ENCODE data around the gene KLK10. TPM values are rescaled to one million over a fixed set of nuclear protein-coding genes. Genes with fewer than 3 reads are reported as not detected.

KLK10 gene
- total RNA-seq, 4 donors from 2014 or later = 30.0 to 94.1 (median 57.2) TPM

GRCh38 chr19:51025809-51026553 is 6.5 kb upstream of the KLK10 start:
- WGBS, 2 donors = 36 to 46% methylated on average over 18 of the region's 18 CpGs
- DNase-seq (ENCODE audit: low spot score in 2 of 2) = no peak
- H3K4me3 ChIP-seq (ENCODE audit: low read depth, poor library complexity, severe bottlenecking) = no peak overlapping the region
- intact Hi-C loops (cut with DNase I; ENCODE audit: low total_unique reads) = no loop called here
- TF ChIP-seq CTCF (IDR thresholded peaks at IDR 0.05) (no peak), POLR2A (IDR thresholded peaks at IDR 0.05) (no peak)

- DNase-seq (ENCODE audit: low spot score in 2 of 2) = no peak
- 29 to 44% methylated on average over 6 of the region's 6 CpGs for WGBS, 2 donors
- H3K4me3 ChIP-seq (ENCODE audit: low read depth, poor library complexity, severe bottlenecking) = no peak overlapping the region
- intact Hi-C loops (cut with DNase I; ENCODE audit: low total_unique reads) = no loop called here
- TF ChIP-seq CTCF (IDR thresholded peaks at IDR 0.05) (no peak), POLR2A (IDR thresholded peaks at IDR 0.05) (no peak)
These were observed 5.9 kb upstream of the KLK10 start for GRCh38 chr19:51025401-51025800.

GRCh38 chr19:51024924-51025323 is 5.4 kb upstream of the KLK10 start:
- TF ChIP-seq CTCF (IDR thresholded peaks at IDR 0.05) (no peak), POLR2A (IDR thresholded peaks at IDR 0.05) (no peak)
- no peak overlapping the region for H3K4me3 ChIP-seq (ENCODE audit: low read depth, poor library complexity, severe bottlenecking)
- 39 to 52% methylated on average over 5 of the region's 5 CpGs for WGBS, 2 donors
- DNase-seq (ENCODE audit: low spot score in 2 of 2) = no peak
- intact Hi-C loops (cut with DNase I; ENCODE audit: low total_unique reads) = no loop called here

GRCh38 chr19:51023946-51024345 is 4.4 kb upstream of the KLK10 start:
- DNase-seq (ENCODE audit: low spot score in 2 of 2) = no peak
- no peak for TF ChIP-seq CTCF (IDR thresholded peaks at IDR 0.05)
- 72 to 84% methylated on average over 11 of the region's 11 CpGs for WGBS, 2 donors
- H3K4me3 ChIP-seq (ENCODE audit: low read depth, poor library complexity, severe bottlenecking) = no peak overlapping the region
- intact Hi-C loops (cut with DNase I; ENCODE audit: low total_unique reads) = no loop called here

- no peak overlapping the region for H3K4me3 ChIP-seq (ENCODE audit: low read depth, poor library complexity, severe bottlenecking)
- TF ChIP-seq POLR2A (IDR thresholded peaks at IDR 0.05) (no peak), CTCF (IDR thresholded peaks at IDR 0.05) (no peak)
- 70 to 74% methylated on average over 14 of the region's 14 CpGs for WGBS, 2 donors
- intact Hi-C loops (cut with DNase I; ENCODE audit: low total_unique reads) = no loop called here
- DNase-seq (ENCODE audit: low spot score in 2 of 2) = no peak
These were observed 3.0 kb upstream of the KLK10 start for GRCh38 chr19:51022526-51022925.

Measured in lower leg skin (tissue), 4 donors.